Glutamatergic neuron (in vitro differentiated cells): ENCODE results near the gene KCNH5. TPM values are rescaled to one million over a fixed set of nuclear protein-coding genes. Genes with fewer than 3 reads are reported as not detected.

Experiments used
- DNase-seq: peaks from one replicate; pipeline ENCODE4 v3.0.0; 2022
- H3K27ac Mint-ChIP-seq: one replicate; pipeline ENCODE4 v1.8.0; 2020; ENCODE audit warnings: mild to moderate bottlenecking, mixed read lengths, inconsistent platforms; ENCODE audit not compliant: unreplicated experiment
- H3K27me3 Mint-ChIP-seq: one replicate; pipeline ENCODE4 v1.8.0; 2020; ENCODE audit warnings: mild to moderate bottlenecking, moderate library complexity, mixed read lengths, inconsistent platforms; ENCODE audit not compliant: unreplicated experiment
- H3K36me3 Mint-ChIP-seq: one replicate; pipeline ENCODE4 v1.8.0; 2020; ENCODE audit warnings: mild to moderate bottlenecking, mixed read lengths, inconsistent platforms; ENCODE audit not compliant: unreplicated experiment
- H3K4me1 Mint-ChIP-seq: one replicate; pipeline ENCODE4 v1.8.0; 2020; ENCODE audit warnings: mild to moderate bottlenecking, low read depth, mixed read lengths, inconsistent platforms; ENCODE audit not compliant: unreplicated experiment
- H3K4me3 Mint-ChIP-seq: one replicate; pipeline ENCODE4 v1.8.0; 2020; ENCODE audit warnings: mild to moderate bottlenecking, mixed read lengths, inconsistent platforms; ENCODE audit not compliant: unreplicated experiment
- H3K9me3 Mint-ChIP-seq: one replicate; pipeline ENCODE4 v1.8.0; 2020; ENCODE audit warnings: mild to moderate bottlenecking, moderate library complexity, mixed read lengths, inconsistent platforms; ENCODE audit not compliant: unreplicated experiment
- total RNA-seq: library from RNA; stranded (reverse); fragmentation: NEBNext Ultra II Directional; extraction: Animal tissue kit (Norgen Biotek cat#: 25700); gene quantifications from one replicate; pipeline ENCODE4 v1.2.1, GENCODE V29; 2021; ENCODE audit not compliant: unreplicated experiment
- TF ChIP-seq, protein P1 (sequence below): fragments of 200-600 bp; sonication (generic); IDR thresholded peaks from one replicate; pipeline ENCODE4 v1.5.0; 2021; ENCODE audit not compliant: partially characterized antibody, unreplicated experiment

Gene KCNH5
- total RNA-seq, 1 donor from 2014 or later, result 0.32 TPM

DNA sequence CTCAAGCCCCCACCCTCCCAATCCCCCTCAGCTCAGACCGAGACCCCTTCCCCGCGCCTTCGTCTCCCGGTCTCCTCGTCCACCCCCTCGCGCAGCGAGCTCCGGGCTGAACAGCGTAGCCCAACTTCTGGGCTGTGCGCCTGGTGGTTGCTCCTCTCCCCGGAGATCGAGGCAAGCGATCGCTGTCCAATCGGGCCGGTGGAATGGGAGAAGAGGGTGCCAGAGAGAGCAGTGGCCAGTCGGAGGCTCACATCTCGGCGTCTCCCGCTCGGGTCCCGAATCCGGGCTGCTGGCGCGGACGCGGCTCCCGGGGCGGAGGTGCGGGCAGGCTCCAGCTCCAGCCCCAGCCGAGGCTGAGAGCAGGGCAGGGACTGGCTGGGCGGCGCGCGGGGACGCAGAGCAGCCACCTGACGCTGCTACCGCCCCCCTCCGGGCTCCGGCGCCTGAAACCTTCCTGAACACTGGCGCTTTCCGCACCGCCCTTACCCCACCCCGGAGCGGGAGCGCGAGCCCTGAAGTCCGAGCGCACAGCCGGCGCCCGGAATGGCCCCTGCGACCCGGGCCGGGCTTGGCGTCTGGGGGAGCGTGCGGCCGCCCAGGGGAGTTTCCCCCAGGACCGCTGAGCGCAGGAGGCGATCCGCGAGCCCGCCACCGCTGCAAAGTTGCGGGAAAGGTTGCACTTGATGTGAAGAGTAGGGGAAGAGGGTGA lies 508 bp upstream of the KCNH5 start:
- Mint-ChIP-seq H3K27ac (peak overlapping the region; percentile 46), H3K27me3 (peaks cover 6% of the 10 kb centered on the region), H3K9me3 (peaks cover 1% of the 10 kb centered on the region), H3K36me3 (no peaks in the 10 kb centered on the region), H3K4me3 (peak overlapping the region; percentile 86), H3K4me1 (no peaks in the 10 kb centered on the region)
- DNase-seq, result peak; percentile 79
- TF ChIP-seq, protein P1, sequence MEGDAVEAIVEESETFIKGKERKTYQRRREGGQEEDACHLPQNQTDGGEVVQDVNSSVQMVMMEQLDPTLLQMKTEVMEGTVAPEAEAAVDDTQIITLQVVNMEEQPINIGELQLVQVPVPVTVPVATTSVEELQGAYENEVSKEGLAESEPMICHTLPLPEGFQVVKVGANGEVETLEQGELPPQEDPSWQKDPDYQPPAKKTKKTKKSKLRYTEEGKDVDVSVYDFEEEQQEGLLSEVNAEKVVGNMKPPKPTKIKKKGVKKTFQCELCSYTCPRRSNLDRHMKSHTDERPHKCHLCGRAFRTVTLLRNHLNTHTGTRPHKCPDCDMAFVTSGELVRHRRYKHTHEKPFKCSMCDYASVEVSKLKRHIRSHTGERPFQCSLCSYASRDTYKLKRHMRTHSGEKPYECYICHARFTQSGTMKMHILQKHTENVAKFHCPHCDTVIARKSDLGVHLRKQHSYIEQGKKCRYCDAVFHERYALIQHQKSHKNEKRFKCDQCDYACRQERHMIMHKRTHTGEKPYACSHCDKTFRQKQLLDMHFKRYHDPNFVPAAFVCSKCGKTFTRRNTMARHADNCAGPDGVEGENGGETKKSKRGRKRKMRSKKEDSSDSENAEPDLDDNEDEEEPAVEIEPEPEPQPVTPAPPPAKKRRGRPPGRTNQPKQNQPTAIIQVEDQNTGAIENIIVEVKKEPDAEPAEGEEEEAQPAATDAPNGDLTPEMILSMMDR, result no peak

DNA sequence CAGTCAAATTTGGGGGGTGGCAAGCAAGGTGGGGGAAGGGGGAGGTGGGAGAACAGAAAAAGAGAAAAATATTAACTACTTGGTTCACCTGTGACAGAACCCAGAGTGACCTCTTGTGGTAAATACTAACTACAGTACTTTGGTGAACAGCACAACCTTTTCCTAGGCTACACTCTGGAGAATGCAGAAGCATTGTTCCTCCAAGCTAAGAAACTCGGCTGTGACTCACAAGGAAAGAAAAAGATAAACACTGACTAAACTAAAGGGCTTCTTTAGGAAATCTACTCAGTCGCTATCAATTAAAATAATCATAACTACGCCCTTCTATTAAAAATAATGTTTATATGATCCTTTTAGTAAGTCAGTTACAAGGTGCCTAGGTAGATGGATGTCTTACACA lies 5.4 kb downstream of the KCNH5 start:
- no peaks in the 10 kb centered on the region for H3K36me3 Mint-ChIP-seq
- H3K9me3 Mint-ChIP-seq, result peaks cover 1% of the 10 kb centered on the region
- H3K4me1 Mint-ChIP-seq, result no peaks in the 10 kb centered on the region
- H3K27me3 Mint-ChIP-seq, result peaks cover 3% of the 10 kb centered on the region
- H3K4me3 Mint-ChIP-seq, result no peak overlapping the region
- TF ChIP-seq, protein P1, result peak; percentile 23
- DNase-seq, result no peak
- no peak overlapping the region for H3K27ac Mint-ChIP-seq

- Mint-ChIP-seq H3K27me3 (no peaks in the 10 kb centered on the region), H3K36me3 (no peaks in the 10 kb centered on the region), H3K27ac (no peak overlapping the region), H3K4me1 (no peaks in the 10 kb centered on the region), H3K9me3 (peaks cover 2% of the 10 kb centered on the region), H3K4me3 (no peak overlapping the region)
- DNase-seq, result no peak
- TF ChIP-seq, protein P1, result no peak
These were observed 12.6 kb downstream of the KCNH5 start for GRCh38 chr14:63032641-63033040.

- H3K27me3 Mint-ChIP-seq, result no peaks in the 10 kb centered on the region
- H3K27ac Mint-ChIP-seq, result no peak overlapping the region
- H3K36me3 Mint-ChIP-seq, result no peaks in the 10 kb centered on the region
- H3K9me3 Mint-ChIP-seq, result peaks cover 2% of the 10 kb centered on the region
- H3K4me3 Mint-ChIP-seq, result no peak overlapping the region
- DNase-seq, result no peak
- TF ChIP-seq, protein P1, result no peak
- no peaks in the 10 kb centered on the region for H3K4me1 Mint-ChIP-seq
These were observed 13.2 kb downstream of the KCNH5 start for GRCh38 chr14:63032076-63032475.

GRCh38 chr14:63030113-63030512 lies 15.1 kb downstream of the KCNH5 start:
- Mint-ChIP-seq H3K4me3 (no peak overlapping the region), H3K36me3 (no peaks in the 10 kb centered on the region), H3K4me1 (no peaks in the 10 kb centered on the region), H3K27ac (no peak overlapping the region), H3K27me3 (no peaks in the 10 kb centered on the region), H3K9me3 (peaks cover 2% of the 10 kb centered on the region)
- DNase-seq, result no peak
- TF ChIP-seq, protein P1, result no peak
